HG03045 (cell line): ENCODE data around the gene DHRS4L2.
"Not testable (repeated sequence)": the region's sequence is repeated elsewhere in the genome, so short reads cannot be mapped to it uniquely, and the experiment has no call there.

Experiments
- ATAC-seq: cut with Tn5 transposase; IDR thresholded peaks from one replicate; pipeline ENCODE4 v1.9.1; 2021; ENCODE audit warnings: mild to moderate bottlenecking, moderate library complexity; ENCODE audit not compliant: unreplicated experiment

Gene DHRS4L2

DNA sequence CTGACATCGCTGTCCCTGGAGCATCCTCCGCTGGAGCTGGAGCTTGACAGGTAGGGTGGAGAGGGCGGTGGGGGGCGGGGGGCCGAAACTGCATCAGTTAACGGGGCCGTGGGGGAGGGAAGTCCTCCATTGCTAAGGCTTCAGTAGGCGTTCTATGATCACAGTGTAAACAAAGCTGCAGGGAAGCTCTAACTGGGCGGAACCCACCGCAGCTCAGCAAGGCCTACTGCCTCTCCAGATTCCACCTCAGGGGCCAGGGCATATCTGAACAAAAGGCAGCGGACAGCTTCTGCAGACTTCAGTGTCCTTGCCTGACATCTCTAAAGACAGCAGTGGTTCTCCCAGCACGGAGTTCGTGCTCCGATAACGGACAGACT is 18.5 kb upstream of the DHRS4L2 start:
- ATAC-seq: not testable (repeated sequence)

DNA sequence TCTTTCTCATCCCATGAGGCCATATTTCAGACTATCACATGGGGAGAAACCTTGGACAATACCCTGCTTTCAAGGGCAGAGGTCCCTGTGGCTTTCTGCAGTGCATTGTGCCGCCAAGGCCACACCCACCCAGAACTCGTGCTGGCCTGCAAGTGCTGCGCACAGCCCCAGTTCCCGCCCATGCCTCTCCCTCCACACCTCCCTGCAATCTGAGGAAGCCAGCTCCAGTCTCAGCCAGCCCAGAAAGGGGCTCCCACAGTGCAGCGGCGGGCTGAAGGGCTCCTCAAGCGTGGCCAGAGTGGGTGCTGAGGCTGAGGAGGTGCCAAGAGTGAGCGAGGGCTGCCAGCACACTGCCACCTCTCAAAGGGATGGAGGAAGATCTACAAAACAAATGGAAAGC is 15.6 kb upstream of the DHRS4L2 start:
- ATAC-seq: not testable (repeated sequence)

DNA sequence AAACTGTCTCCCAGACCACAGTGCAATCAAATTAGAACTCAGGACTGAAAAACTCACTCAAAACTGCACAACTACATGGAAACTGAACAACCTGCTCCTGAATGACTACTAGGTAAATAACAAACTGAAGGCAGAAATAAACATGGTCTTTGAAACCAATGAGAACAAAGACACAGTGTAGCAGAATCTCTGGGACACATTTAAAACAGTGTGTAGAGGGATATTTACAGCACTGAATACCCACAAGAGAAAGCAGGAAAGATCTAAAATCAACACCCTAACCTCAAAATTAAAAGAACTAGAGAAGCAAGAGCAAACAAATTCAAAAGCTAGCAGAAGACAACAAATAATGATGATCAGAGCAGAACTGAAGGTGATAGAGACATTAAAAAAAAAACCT is 14.7 kb upstream of the DHRS4L2 start:
- not testable (repeated sequence) for ATAC-seq

DNA sequence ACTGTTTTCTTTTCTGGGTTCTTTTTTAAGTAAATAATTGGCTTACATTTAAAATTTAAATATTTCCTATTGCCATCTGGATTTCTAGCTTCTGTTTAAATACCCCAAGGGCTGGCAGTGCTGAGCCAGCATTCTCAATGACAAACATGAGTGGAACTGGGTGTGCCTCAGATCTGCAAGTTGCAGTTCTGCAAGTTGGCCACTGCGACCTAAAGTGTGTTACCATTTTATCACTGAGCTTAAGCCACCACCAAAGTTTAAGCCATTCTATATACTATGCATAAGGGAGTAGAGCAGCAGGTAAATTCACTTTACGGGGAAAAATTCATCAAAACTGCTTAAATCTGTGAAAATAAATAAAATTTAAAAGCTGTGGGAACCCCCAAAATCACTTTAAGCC is 11.5 kb upstream of the DHRS4L2 start:
- not testable (repeated sequence) for ATAC-seq

DNA sequence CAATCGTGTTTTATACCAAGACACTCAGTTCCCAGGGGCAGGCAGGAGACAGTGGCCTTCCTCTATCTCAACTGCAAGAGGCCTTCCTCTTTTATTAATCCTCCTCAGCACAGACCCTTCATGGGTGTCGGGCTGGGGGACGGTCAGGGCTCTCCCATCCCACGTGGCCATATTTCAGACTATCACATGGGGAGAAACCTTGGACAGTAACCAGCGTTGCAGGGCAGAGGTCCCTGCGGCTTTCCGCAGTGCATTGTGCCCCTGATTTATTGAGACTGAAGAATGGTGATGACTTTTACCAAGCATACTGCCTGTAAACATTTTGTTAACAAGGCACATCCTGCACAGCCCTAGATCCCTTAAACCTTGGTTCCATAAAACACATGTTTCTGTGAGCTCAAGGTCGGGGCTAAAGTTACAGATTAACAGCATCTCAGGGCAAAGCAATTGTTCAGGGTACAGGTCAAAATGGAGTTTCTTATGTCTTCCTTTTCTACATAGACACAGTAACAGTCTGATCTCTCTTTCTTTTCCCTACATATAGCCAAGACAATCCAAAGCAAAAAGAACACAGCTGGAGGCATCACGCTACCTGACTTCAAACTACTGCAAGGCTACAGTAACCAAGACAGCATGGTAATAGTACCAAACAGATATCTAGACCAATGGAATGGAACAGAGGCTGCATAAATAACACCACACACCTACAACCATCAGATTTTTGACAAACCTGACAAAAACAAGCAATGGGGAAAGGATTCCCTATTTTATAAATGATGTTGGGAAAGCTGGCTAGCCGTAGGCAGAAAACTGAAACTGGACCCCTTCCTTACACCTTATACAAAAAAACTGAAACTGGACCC is 6.5 kb upstream of the DHRS4L2 start:
- not testable (repeated sequence) for ATAC-seq

DNA sequence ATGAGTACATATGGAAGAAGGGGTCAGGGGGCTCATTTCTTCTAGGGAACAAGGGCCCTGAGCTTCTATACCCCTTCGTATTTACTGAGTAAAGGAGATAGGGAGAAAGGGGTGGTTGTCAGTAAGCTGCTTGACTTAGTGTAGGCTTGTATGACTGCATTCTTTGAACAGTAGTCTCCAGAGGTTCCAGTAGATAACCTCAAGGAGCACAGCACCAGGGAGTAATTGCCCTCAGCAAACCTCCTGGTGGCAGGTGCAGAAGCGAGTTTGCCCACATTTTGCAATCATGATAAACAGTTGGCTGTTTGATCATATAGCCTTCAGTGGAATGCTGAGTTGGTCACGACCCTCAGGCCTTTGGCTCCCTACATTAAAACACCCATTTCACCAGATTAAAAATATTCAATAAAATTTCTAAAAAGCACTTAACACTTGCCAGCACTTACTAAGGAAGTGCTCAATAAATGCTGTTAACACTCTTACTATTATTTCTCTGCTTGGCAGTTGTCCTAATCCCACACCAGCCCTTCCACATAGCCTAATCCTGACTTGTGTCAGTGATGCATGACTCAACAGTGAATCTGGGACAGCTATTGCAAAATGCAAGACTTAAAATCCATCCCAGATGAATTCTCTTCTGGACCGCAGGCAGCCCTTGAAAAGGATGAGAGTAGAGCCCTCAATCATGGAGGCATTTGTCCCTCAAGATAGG is 3.7 kb upstream of the DHRS4L2 start:
- ATAC-seq: no peak

DNA sequence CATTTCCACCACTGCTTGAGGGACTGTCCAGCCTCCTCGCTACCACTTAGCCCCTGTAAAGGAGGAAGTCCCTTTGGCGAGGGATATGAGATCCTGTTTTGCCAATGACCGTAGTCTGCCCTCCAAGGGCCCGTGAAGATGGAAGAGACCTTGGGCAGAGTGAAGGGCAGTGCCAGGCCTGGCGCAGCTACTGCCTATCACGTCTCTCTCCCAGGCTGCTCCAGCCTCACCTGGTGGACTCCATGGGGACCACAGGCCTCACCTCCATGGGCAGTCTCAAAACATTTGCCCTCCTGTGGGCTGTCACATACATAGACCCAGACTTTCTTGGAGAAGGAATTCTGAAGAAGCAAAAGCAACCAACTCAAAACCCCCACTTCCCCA is 514 bp upstream of the DHRS4L2 start:
- ATAC-seq: not testable (repeated sequence)

DNA sequence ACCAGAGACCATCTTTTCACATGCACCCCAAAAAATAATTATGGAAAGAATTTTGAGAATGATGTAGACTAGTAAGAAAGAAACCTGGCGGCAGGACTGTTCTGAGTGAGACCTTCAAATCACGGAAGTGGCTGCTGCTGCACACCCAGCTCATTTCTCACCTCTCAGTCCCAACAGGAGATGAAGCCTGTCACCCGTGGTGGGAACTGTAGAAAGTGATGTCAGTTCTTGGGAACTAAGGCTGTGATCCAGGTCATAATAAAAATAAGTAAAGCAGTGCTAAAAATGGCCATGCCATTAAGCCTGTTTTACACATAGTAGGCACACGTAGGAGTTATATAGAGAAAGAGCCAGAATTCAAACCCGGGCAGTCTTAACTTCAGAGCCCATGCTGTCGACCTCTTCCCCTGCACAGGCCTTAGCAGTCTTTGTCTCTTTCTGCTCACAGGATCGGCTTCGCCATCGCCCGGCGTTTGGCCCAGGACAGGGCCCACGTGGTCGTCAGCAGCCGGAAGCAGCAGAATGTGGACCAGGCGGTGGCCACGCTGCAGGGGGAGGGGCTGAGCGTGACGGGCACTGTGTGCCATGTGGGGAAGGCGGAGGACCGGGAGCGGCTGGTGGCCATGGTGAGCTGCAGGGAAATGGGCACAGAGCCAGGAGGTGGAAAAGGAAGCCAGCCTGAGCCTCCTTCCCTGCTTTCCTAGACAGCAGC is 1.2 kb downstream of the DHRS4L2 start:
- not testable (repeated sequence) for ATAC-seq

DNA sequence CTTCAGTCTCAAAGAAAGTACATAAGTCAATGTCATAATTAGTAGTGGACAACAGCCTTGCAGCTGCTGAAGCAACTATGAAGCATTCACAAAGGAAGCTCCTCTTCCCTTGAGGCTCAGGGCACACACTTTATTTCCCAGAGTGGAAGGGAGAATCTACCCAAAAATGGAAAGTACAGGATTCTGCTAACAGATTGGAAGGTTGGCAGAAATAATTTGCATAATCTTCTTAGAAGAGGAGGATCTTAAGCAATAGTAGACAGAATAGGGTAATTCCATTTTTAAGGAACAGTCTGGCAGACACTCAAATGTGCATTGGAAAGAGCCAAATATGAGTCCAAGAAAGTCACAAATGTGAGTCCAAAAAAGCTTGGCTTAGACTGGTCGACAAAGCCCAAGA is 2.2 kb downstream of the DHRS4L2 start:
- ATAC-seq: not testable (repeated sequence)

DNA sequence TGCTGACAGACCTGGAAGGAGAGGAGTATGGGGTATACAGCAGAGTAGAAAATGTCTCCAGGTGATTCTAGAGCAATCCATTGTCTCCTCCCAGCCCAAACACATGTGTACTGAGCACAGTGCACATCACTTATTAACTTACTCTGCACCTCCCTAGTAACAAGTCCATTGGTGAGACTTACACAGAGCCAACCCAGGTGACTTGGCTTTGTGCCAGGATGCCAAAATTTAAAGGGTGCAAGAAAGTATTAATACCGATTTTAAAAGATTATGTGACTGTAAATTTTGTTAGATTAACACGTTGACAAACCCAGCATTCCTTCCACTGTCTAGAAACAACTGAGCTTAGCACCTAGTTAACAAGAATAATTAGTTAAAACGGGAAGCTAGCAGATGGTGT is 4.3 kb downstream of the DHRS4L2 start:
- ATAC-seq: not testable (repeated sequence)

DNA sequence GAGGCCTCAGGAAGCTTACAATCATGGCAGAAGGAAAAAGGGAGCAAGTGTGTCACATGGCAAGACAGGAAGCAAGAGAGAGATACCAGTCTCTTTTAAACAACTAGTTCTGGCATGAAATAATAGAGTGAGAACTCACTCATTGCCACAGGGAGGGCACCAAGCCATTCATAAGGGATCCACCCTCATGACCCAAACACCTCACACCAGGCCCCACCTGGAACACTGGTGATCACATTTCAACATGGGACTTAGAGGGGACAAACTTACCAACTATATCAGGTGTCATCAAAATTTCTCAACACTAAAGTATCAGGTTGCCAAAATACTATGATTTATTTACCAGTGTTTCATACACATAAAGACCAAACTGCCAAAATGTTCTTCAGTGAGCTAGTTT is 7.3 kb downstream of the DHRS4L2 start:
- ATAC-seq: not testable (repeated sequence)

DNA sequence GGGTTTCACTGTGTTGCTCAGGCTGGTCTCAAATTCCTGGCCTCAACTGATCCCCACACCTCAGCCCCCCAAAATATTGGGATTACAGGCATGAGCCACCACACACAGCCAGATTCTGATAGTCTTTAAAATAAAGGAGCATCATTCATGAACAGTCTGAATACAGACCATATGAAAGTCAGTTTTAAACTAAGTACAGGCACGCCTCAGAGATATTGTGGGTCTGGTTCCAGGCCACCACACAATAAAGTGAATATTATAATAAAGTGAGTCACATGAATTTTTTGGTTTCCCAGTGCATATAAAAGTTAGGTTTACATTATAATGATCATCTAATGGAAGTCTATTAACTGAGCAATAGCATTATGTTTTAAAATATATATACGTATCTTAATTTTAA is 8.1 kb downstream of the DHRS4L2 start:
- ATAC-seq: not testable (repeated sequence)

DNA sequence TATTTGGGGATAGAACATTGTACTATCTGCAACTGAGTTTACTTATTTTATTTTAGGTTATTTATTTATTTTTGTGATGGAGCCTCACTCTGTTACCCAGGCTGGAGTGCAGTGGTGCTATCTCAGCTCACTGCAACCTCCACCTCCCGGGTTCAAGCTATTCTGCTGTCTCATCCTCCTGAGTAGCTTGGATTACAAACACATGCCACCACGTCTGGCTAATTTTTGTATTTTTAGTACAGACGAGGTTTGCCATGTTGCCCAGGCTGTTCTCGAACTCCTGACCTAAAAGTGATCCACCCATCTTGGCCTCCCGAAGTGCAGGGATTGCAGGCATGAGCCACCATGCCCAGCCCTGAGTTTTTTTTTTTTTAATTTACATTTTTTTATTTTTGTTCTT is 10.9 kb downstream of the DHRS4L2 start:
- not testable (repeated sequence) for ATAC-seq

DNA sequence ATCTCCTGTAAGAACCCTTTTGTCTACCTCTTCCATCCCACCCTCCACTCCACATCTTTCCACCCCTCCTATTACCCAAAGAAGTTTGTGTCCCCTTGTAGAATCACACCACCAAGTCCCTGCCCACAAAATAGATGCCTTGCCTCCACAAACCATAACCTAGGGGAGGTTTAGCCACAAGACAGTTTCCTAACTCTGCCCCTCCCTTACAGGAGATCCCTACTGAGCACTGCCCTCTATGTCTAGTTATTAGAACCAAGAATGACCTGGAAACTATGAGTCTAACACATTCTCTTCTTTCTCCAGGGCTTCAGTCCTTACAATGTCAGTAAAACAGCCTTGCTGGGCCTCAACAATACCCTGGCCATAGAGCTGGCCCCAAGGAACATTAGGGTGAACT is 12.3 kb downstream of the DHRS4L2 start:
- ATAC-seq: not testable (repeated sequence)

DNA sequence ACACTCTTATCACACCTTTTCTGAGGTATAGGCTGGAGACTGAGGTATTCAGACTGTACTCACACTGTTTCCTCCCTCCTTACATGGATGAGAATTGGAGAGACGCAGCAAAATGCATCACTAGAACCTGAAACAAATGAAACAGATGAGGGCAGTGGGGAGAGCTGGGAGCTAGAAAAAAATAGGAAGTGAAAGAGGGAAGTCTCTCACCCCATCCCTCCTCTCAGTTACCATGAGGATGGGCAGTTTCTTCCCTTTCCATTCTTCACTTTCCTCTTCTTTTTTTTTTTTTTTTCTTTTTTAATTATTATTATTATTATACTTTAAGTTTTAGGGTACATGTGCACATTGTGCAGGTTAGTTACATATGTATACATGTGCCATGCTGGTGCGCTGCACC is 12.9 kb downstream of the DHRS4L2 start:
- ATAC-seq: not testable (repeated sequence)

DNA sequence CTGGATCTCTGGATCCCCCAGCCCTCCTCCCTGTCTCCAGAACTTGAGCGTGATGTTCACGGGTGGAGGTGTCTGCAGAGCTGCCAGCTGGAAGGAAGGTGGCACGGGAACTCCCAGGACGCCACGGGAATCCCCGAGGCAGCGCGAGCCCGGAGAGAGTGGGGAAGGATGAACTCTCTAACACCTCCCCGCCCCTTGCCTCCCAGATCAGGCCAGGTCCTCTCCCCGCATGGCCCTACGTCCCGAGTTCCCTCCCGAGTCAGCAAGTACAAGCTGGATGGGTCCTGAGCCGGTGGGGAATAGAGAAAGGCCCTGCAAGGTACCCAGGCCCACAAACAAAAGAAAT is 17.7 kb downstream of the DHRS4L2 start:
- ATAC-seq: peak; percentile 51

DNA sequence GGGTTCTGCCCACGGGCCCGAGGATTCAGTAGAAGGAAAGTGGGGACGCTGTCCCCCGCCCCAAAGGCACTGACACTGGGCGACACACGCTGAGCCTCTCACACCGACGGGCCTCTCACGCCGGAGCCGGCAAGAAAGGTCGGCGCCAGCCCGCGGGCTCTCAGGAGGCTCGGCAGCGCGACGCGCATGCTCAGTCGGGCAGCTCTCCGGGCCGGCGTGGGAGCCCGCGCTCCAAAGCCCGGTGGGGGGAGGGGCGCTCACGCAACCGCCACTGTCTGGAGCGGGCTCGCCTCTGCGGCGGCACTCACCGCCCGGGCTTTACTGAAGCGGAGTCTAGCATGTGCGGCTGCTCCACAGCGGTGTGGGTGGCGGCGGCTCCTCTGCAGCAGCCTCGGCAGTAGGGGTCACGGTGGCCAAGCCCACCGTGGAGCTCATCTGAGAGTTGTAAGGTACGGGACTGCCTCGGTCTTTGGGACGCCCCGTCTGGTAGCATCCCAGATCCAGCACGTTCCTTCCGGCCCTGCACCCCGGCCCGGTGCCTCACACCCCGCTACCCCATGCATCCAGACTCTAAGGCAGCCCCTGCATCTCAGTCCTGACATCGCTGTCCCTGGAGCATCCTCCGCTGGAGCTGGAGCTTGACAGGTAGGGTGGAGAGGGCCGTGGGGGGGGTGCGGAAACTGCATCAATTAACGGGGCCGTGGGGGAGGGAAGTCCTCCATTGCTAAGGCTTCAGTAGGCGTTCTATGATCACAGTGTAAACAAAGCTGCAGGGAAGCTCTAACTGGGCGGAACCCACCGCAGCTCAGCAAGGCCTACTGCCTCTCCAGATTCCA is 18.3 kb downstream of the DHRS4L2 start:
- peak; percentile 79 for ATAC-seq

DNA sequence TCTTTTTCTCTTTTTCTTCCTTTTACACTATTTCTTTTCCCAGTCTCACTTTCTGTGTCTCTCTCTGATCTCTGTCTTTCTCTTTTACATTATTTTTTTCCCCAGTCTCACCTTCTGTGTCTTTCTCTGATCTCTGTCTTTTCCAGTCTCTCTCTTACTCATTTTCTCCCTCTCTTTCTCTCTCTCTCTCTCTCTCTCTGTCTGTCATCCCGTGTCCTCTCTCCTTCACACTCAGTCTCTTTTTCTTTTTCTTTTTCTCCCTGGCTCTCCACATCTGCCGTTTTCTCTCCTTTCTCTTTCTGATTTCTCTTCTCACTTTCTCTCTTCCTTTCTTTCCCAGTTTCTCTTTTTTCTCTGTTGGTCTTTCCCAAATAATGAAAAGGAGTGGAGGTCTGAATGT is 22.3 kb downstream of the DHRS4L2 start:
- no peak for ATAC-seq

DNA sequence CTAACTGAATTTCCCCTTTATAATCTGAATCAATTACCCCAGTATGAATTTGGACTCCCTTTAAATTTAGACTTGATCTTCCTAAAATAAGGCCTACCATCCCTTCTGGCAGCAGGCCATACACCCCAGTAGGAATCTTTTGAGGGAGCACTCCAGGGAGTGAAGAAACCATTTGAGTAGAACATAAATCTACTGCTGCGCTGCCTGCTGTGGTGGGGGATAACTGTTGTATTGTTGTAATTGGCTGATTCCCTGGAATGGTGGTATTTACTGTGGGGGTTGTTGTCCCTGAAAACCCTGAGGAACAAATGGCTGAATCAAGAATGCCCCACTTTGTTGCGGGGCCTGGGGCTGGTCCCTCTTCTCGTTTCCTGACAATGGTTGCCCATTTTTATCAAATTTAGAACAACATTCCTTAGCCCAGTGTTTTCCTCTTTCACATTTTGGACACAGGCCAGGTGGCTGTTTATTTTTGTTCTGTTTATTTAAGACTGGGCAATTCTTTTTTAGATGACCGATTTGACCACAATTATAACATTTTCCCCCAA is 24.1 kb downstream of the DHRS4L2 start:
- ATAC-seq: not testable (repeated sequence)
